T-helper 9 cell (primary cell): ENCODE measurements around the gene AMOTL1.

Source experiments
- DNase-seq: peaks from one replicate; pipeline ENCODE4 v3.0.0-alpha.2; 2020
- total RNA-seq, 2 donors: gene quantifications; one replicate each; lab custom pipeline; 2026; lab: John Stamatoyannopoulos, UW

The AMOTL1 gene, protein sequence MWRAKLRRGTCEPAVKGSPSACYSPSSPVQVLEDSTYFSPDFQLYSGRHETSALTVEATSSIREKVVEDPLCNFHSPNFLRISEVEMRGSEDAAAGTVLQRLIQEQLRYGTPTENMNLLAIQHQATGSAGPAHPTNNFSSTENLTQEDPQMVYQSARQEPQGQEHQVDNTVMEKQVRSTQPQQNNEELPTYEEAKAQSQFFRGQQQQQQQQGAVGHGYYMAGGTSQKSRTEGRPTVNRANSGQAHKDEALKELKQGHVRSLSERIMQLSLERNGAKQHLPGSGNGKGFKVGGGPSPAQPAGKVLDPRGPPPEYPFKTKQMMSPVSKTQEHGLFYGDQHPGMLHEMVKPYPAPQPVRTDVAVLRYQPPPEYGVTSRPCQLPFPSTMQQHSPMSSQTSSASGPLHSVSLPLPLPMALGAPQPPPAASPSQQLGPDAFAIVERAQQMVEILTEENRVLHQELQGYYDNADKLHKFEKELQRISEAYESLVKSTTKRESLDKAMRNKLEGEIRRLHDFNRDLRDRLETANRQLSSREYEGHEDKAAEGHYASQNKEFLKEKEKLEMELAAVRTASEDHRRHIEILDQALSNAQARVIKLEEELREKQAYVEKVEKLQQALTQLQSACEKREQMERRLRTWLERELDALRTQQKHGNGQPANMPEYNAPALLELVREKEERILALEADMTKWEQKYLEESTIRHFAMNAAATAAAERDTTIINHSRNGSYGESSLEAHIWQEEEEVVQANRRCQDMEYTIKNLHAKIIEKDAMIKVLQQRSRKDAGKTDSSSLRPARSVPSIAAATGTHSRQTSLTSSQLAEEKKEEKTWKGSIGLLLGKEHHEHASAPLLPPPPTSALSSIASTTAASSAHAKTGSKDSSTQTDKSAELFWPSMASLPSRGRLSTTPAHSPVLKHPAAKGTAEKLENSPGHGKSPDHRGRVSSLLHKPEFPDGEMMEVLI
- 0 to 0.49 reads per million in 2 donors for total RNA-seq

DNA sequence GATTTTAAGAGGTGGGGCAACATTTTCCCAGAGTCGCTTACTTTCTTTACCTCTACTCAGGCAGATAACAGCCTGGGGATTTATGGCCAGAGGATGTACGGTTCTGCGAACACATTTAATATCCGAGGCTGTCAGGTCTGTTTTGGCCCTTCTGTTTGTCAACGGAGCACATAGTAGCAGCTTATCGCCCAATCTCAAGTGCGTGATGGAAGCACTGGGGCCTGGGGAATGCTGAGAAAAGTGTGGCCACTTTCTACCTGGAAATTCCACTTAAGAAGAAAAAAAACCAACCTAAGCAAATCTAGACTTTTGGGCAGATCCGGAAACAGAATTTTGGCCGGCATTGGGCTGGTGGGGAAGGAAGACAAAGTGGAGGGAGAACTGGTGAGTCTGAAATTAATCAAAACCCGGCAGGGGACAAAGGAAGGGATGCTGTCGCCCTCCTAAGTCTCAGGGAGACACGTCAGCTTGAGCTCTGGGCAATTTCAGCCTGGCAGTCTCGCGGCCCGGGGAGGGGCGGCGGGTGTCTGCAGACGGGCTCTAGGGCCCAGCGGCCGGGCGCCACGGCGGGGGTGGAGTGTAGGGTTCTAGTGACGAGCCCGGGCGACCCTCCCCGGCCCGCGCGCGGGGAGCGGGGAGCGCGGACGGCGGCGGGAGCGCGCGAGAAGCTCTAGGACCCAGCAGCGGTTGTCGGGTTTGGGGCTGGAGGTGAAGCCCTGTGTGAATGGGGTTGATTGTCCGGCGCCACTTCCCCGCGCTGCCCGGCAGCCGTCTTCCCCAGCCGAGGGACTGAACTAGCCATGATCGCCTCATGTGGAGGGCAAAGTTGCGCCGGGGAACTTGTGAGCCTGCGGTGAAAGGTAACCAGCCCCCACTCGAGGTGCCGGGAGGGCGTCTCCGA is at the start of gene AMOTL1:
AMOTL1 (plus strand) TSS at position 656 of the 901 bp plus-strand sequence; CDS start at position 812, 156 bp downstream.
- DNase-seq: no peak

DNA sequence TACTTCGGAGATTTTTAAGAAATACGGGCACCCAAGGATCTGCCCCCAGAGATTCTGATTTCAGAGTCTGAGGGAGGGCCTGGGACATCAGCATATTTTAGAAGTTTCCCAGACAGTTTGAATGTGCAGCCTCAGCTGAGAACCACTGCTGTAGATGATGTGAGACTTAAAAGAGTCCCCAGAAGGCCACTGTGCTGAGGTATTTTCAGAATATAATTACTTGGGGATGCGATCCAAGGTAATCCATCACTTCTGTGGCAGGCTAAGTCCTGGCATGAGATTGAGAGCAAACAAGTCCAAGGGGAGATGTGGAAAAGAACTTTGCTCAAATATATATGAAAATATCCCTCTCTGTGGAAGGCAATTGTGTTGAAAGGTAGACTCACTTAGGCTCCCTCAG is 48.3 kb upstream of the AMOTL1 start:
- no peak for DNase-seq

DNA sequence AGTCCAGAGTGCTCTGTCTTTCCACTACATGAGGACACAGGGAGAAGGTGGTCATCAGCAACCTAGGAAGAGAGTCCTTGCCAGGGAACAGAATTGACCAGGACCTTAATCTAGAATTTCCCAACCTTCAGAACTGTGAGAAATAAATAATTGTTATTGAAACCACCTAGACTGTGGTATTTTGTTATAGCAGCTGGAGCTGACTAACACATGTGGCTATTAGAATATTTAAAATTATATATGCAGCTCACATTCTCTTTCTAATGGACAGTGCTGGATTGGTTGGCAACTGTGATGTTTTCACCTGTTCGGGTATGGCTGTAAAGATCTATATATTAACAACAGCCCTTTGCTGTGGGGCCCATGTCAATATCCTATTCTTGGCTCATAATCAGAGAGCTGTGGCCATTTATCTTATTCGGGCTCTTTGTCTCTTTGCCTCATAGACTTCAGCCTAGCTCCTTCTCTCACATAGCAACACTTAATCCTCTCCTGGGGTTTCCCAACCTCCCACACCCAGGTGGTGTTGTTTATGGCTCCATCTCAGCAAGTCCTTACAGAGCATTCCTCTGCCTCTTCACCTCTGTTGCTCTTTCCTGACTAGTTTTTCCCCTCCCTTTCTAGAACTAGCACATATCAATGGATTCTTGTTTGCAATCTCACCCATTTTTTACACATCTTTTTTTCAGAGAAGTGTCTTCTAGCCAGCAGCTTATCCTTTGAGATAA is 46.4 kb upstream of the AMOTL1 start:
- no peak for DNase-seq

DNA sequence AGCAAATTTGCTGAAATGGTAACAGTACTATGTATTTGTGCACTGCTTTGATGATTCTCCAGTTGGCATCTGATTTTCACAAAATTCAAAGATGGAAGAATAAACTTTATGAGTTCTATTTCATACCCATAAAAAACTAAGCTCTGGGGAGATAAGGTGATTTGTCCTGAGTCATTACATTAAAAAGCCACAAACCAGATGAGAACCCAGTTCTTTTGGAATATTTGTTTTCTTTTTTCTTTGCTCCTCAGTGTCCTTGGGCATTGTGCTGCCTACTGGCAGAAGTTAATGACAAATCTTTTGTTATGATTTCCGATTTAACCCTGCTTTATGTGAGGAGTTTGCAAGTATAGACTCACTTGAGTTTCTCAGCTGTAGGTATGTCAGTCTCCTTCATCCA is 45.4 kb upstream of the AMOTL1 start:
- no peak for DNase-seq

DNA sequence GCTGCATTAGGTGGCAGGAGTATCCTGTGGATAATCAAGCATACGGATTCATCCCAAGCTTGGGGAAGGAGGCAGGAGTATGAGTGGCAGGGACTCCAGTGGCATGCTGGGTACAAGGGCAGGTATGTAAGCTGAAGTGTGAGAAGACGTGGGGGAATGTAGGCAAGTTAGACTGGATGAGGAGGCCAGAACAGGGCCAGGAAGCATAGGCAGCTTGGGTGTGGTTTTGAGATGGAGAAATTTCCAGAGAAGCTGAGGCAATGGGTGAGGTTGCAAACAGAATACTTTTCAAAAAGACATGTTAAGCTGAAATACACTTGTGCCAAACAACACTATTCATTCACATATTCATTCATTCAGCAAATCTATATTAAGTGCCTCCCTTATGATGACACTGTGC is 43.1 kb upstream of the AMOTL1 start:
- no peak for DNase-seq

DNA sequence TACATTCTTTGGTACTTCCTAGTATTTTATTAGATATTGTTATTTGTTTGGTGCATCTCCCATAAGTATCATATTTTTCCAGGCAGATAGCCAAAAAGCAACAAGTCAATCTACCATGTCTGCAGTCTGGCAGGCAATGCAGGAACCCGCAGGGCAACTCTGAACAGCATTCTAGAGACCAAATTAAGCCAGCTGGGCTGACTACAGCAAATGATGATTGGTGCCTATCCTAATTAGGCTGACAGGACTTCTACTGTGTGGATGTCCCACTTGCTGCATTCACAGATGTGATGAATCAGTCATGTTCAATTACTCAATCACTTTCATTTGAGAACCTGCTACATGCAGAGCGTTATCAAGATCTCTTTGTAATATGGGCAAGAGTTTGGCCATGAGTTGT is 40.3 kb upstream of the AMOTL1 start:
- DNase-seq: no peak

DNA sequence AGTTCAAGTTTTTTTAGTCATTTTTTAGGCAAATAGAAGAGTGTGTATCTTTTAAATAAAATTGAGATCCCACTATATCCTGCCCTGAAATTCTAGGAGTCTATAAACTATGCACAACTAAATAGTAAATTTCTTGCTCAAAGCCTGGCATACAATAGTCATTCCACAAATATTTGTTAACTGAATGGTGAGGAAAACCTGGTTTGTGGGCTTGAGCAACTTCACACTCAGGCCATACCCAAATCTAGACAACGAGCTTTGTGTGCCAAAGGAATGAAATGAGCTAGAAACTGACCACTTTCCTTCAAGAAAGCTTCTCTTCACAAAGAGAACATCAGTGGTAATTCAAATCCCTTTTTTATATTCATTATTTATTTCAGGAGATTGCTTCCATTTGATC is 39.6 kb upstream of the AMOTL1 start:
- no peak for DNase-seq

DNA sequence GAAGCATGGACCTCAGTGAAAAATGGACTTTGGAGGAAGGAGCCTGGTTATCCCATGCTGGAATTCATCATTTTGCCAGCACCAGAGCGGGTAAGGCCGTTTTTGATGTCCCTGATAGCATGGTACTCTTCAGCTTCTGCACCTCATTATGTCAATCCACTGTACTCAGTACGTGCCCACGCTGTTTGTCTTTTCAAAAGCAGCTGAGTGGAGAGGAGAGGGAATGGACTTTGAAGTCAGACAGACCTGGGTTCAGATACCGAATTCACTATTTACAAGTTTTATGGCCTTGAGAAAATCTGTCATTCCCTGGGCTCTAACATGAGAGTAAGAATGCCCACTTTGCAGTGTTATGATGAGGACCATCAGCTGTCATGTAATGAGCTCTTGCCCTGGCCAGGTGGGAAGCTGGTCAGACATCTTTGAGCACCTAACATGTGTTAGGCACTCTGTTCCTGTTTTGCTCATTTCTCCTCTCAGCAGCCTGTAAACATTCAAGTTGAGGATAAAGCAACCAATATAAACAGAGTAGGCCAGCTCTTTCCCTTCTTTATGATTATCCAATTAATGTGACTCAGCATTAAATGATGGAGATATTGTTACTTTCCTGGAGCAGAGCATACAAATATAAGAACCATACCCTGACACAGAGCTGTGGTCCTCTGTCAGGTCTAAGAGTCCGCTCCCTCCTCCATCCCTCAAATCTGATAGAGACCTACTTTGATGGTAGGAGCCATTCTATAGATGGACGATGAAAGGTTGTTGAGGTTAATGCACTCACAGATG is 39.0 kb upstream of the AMOTL1 start:
- DNase-seq: no peak

DNA sequence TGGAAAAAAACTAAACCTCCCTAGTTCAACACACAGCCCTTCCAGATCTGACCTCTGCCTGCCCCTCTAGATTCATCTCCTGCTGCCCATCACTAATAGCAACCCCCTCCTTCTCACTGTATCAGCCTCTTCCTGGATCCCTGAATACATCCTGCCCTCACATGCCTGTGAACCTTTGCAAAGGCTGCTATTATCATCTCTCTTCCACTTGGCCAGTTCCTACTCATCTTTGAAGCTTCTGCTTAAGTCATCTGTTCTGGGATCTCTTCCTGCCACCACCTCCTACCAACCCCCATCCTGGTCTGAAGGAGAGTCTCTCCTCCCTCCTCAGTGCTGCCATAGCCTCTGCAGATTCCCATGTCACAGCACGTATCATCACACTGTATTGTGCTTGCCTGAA is 38.0 kb upstream of the AMOTL1 start:
- no peak for DNase-seq

DNA sequence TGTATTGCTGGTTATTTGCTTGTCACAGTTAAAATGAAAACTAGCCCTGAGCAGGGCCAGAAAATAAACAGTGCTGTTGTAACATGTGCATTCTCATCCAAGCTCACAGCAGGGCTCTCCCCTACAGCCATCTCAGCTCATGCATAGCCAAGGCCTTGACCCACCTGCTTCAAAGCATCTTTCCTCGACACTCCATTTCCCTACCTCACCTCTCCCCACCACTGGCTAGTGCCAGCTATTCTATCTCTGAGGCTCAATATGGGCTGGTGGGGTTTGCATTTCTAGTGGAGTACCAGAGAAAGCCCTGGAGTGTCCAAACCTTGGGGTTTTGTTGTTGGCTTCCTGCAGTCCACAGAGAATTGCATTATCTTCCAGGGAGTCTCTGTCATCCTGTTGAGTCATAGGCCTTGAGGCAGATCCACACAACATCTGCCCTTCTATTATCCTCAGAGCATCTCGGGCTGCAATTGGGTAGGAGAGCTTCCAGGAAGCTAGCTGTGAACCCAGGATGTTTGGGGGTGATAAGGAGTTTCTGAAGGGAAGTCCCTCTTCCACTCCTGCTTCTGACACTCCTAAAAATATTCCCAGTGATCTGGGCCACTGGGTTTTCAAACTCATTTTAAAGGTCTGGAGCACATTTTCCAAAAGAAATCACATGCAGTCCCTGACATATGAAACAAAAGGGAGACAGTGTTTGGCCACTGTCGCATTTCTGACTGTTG is 36.1 kb upstream of the AMOTL1 start:
- DNase-seq: no peak

DNA sequence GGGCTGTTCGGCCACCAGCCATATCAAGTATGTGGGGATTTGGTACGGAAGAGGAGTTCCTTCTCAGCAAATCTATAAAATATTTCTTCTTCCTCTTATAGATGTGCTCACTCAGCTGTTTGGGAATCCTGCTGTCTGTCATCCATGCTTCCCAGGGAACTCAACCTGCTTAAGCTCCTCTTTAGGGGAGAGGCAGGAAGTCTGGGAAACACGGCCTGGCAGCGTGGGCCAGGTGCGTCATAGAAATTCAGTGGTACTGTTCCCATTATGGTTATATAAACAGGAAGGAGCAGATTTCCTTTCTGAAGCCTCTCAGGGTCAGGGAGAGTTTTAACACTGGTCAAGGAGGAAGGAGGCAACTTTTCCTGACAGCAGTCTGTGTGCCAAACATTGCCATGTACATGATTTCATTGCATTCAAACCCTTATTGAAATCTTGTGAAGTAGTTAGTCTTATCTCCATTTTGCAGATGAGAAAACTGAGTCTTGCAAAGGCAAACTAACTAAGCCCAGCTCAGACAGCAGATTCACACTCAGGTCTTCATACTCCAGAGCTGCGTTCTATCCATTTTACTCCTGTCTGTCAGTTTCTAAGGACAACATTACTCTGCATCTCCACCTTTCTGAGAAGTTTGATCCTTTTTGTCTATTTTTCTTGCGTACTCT is 35.4 kb upstream of the AMOTL1 start:
- no peak for DNase-seq

DNA sequence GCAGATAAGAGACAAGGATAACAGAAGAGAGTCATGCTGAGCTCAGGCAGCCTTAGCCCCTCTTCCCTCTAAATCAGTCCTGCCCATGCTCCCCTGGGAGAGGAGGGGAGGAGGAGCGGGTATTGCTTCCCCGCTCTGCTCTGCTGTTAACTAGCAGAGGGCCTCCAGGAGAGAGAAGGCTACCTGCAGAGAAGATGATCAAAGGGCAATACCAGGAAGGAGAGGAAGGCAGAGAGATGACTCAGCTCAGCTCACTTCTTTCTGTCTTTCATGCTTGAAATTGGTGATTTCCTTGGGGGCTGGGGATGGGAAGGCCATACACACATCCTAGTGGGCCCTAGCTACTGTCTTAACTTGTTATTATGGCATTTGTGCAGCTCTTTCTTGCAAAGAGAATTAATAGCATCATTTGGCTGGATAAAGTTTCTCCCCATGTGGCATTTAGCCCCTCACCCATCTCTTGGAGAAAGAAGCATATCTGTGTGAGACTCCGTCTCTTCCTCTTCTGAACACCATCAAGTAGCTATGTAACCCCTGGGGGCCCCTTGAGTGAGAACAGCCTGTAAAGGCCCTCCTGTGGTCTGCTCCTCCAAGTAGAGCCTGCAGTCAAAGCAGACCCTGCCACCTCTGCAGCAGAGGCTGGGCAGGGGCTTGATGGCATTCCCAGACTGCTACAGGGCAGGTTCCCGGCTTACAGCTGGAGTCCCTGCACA is 33.4 kb upstream of the AMOTL1 start:
- no peak for DNase-seq

DNA sequence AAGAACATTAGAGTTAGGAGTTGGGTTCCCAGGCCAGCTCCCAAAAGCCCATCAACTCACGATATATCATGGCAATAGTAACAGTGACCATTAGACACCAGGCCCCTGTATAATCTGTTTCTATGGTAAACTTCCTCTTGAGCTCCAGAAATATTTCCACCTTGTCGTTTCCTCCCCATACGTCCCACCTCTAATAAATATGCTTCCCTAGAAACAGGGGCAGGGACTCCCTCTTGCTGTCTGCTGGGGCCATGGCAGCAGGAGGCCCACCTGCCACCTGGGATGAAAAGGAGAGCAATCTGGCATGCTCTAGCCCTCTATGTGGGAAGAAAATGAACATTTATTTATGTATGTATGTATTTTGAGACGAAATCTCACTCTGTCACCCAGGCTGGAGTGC is 32.2 kb upstream of the AMOTL1 start:
- DNase-seq: no peak

DNA sequence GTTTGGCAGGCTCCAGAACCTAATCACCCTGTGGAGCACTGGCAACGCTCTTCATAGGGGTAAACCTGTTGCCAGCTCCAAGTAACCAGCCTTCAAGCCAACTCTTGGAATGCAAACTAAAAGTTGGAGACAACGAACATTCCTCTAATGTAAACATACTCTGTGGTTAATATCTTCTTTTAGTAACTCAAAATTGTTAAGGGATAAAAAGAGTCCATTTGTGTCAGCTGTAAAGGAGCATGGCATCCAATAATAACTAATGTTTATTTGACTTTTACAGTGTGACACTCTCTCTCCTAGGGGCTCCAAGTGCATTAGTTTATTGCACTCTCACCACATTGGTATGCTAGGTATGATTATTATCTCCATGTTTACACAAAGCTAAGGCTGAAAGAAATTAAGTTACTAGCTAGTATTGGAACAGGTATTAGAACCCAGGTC is 31.0 kb upstream of the AMOTL1 start:
- DNase-seq: no peak

DNA sequence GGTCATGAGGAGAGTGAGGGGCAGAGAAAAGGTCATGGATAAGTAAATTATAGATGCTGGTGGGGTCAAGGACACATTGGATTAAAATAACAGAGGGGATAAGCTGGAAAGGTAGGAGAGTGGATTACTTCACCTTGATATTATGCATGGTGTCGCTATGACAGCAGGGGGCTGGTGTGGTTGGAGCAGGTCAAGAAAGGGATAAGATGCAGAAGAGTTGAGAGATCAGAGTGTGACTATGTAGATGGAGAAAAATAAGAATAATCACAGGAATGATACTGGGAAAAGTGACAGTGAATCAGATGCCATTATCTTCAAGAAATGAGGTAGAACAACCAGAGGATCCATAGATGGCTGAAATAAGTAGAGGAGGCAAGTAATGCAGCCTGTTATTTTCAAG is 29.4 kb upstream of the AMOTL1 start:
- DNase-seq: no peak

DNA sequence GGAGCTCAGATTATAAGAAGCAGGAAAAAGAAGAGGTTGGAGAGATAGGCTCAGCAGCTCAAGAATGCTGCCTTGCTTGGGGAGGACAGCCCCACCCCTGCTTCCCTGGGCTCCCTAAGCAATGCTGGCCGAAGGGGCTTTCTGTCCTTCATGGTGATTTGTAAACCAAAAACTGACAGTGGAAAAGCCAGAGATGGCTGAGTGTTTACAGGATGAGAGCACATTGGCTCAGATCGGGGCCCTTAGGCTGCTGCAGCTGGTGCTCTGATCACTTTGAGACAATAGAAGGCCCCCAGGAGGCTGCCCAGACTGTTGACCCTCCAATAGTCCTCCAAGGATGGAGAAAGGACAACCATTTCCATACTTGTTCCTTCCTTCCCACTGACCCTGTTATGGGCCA is 28.8 kb upstream of the AMOTL1 start:
- DNase-seq: no peak

DNA sequence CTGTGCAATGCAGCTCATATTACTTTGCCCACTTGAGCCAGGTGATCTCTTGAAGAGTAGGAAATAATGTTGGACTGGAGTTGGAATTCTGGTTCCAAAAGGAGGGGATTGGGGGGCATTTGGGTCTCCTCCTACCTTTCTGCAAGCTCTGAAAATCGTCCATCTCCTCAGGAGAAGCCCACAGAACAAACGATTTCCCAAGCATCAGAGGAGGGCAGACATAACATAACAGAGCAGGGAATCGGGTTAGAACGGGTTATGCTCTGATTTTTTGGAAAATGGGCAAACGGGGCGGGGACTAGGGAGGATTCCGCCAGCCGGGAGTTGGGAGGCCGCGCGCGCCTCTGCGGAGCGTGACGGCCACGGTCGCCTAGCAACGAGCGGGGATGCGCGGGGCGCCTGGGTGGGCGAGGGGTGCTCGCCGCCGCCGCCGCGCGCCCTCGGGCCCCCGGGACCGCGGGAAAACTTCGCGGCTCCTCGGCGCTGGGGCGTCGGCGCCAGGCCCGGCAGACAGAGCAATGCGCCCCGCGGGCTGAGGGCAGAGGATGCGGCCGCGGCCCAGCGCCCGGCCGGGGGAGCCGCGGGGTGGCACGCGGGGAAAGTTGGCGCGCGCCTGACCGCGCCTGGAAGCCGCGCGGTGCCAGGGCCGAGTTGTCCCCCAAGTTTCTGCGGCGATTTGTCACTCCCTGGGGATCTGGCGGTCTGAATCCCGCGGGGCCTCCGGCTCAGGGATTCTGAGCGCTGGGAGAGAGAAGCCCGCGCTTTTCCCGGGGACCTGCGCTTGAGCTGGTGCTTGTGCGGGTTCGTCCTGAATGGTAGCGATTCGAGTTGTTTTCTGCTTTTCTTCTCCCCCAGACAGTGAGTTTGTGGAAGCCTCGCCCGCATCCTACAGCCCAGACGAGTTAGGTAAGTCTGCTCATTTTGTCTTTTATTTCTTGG is 27.8 kb upstream of the AMOTL1 start:
- no peak for DNase-seq
